Heart left ventricle (tissue), 16 donors: ENCODE measurements around the gene ZNF346. TPM values are rescaled to one million over a fixed set of nuclear protein-coding genes. Genes with fewer than 3 reads are reported as not detected.
A peak's percentile ranks its signal among the peaks of the same experiment; 100 is the strongest.

Experiments
- ATAC-seq, 4 donors: fragments of 200-7000 bp; cut with Tn5 transposase; one replicate each; pipeline ENCODE4 v1.9.1; 2020 to 2022; ENCODE audit warnings: moderate library complexity in 4 of 4, mild to moderate bottlenecking in 3 of 4, moderate number of reproducible peaks in 1 of 4
- DNase-seq, 5 donors: peaks; one replicate each; pipeline ENCODE4 v3.0.0-alpha.2; 2020
- H3K27ac ChIP-seq, 12 donors: fragments of 200-600 bp; sonication (generic) in 4 of 12; one replicate each; pipeline versions ENCODE4 v1.5.0 to v1.8.0; 2016 to 2022; ENCODE audit warnings: mild to moderate bottlenecking in 2 of 12
- H3K27me3 ChIP-seq, 9 donors: fragments of 200-600 bp; sonication (generic) in 2 of 9; one replicate each; pipeline versions ENCODE4 v1.5.1 to v1.8.0; 2016 to 2022; ENCODE audit warnings: mild to moderate bottlenecking in 3 of 9
- H3K36me3 ChIP-seq, 9 donors: fragments of 200-600 bp; sonication (generic) in 2 of 9; one replicate each; pipeline versions ENCODE4 v1.5.0 to v1.8.0; 2018 to 2022; ENCODE audit warnings: mild to moderate bottlenecking in 2 of 9
- H3K4me1 ChIP-seq, 12 donors: fragments of 200-600 bp; sonication (generic) in 4 of 12; one replicate each; pipeline versions ENCODE4 v1.5.0 to v1.8.0; 2016 to 2022; ENCODE audit warnings: mild to moderate bottlenecking in 3 of 12
- H3K4me3 ChIP-seq, 12 donors: fragments of 200-600 bp; sonication (generic) in 4 of 12; one replicate each; pipeline versions ENCODE4 v1.5.0 to v1.8.0; 2017 to 2022; ENCODE audit warnings: mild to moderate bottlenecking in 9 of 12, moderate library complexity in 4 of 12
- H3K9me3 ChIP-seq, 12 donors: fragments of 200-600 bp; sonication (generic) in 4 of 12; one replicate each; pipeline versions ENCODE4 v1.5.0 to v1.8.0; 2016 to 2022; ENCODE audit warnings: mild to moderate bottlenecking in 1 of 12
- POLR2A ChIP-seq, 2 donors: fragments of 450-650 bp; IDR thresholded peaks; one replicate each; pipeline ENCODE4 v1.6.1; 2017; ENCODE audit warnings: antibody characterized with exemption in 2 of 2, mild to moderate bottlenecking in 2 of 2, moderate library complexity in 2 of 2
- WGBS, 4 donors: extraction: QIAGEN DNeasy Blood & Tissue Kit in 2 of 4; methylation state at CpG; one replicate each; pipeline versions ENCODE4 v1.1.5 to v1.1.7; 2013 to 2018; 5-methylcytosine and 5-hydroxymethylcytosine counted together
- intact Hi-C, 10 donors: fragments of 100-400 bp; cut with DNase I; formaldehyde crosslinking; loops; one replicate each; pipeline versions ENCODE4 v1.11.1 to v1.14.2; 2022
- polyA plus RNA-seq, 2 donors: library from polyadenylated mRNA; stranded (reverse); fragments of 200-250 nt; gene quantifications; one replicate each; pipeline ENCODE4 v1.2.3, GENCODE V29; 2013
- total RNA-seq, 9 donors: library from RNA; depleted of rRNA in 2 of 9; stranded (reverse); fragments of >200 nt in 2 of 9; fragmentation: NEBNext Ultra II Directional in 3 of 9; extraction: Animal tissue kit (Norgen Biotek cat#: 25700) in 3 of 9; gene quantifications; one replicate each; pipeline versions ENCODE4 v1.1.0 to v1.2.4, GENCODE V29; 2016 to 2023
- TF ChIP-seq, protein P1 (sequence below), 12 donors: fragments of 200-600 bp; sonication (generic) in 4 of 12; IDR thresholded peaks; one replicate each; pipeline versions ENCODE4 v1.5.0 to v1.8.0; 2018 to 2022; ENCODE audit warnings: antibody characterized with exemption in 12 of 12, mild to moderate bottlenecking in 5 of 12
- donor health status: ischemic (EF 13 %, LVEDD 7.1; RV severe dilation, severe dysfunction).
- donor health status: healthy with polysubstance abuse.
- donor health status: DM: no; HTN: yes; CAD: no.
- donor health status: DM: no; HTN: no; CAD: no.
- donor health status: ischemic (EF 25% LVEDD 6.9; RV normal size, moderate dysfunction).
- donor health status: ischemic (EF 25% LVEDD 5.7; RV mildly dilated, moderate dysfunction).
- donor health status: healthy.
- donor health status: DM: yes; HTN: yes; CAD: no.
- donor health status: ischemic (EF 35%, LVEDD 5.7; RV mildly dilated, moderate dysfunction).
- donor health status: nonischemic (EF 11% LVEDD 7.7; RV severe dilation, severe dysfunction).
- donor health status: DM: yes; HTN: yes; CAD: no.
- donor health status: PGD.
- donor health status: ischemic (EF 29% LVEDD 5.4; RV normal size, mild dysfunction).
- donor health status: nonischemic (EF 23%, LVEDD 6.1; RV moderate dilation, normal function).

ZNF346 gene
- total and polyA plus RNA-seq, 11 donors, result 4.4 to 11.9 (median 7.5) TPM

DNA sequence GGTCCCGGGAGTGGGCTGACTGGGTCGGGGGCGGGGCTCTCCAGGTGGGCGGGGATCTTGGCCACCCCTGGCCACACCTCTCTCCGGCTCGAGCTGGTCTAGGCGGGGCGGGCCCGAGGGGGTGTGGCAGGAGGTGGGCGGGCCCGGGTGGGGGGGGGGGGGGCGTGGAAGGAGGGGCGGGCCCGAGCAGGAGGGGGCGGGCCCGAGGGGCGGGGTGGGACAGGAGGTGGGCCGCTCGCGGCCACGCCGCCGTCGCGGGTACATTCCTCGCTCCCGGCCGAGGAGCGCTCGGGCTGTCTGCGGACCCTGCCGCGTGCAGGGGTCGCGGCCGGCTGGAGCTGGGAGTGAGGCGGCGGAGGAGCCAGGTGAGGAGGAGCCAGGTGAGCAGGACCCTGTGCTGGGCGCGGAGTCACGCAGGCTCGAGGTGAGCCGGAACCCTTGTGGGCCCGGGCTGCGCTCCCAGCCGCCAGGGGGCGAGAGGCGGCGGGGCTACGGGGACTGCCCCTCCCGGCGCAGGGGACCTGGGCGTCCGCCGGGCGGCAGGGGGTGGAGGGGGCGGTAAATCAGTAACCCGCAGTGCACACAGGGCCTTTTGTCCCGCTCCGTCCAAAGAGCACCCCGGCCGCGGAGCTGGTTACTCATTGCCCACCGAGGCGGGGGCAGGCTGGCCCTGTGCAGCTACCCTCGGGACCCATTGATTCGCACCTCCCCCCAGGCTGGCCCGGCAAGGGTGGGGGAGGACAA lies 64.3 kb downstream of the ZNF346 start, which contains the start of gene FGFR4:
TSS of gene FGFR4 (plus strand) at position 262 of the 744 bp plus-strand sequence. CDS start 2,688 bp downstream, outside the sequence.
- no peaks in the 10 kb centered on the region for H3K9me3 ChIP-seq
- peak within 1 kb of the TSS; percentile 16 to 56 (median 44) for H3K4me3 ChIP-seq
- peaks cover 0 to 24% (median 10%) of the 10 kb centered on the region in 12 donors for H3K4me1 ChIP-seq
- intact Hi-C loops, result no loop called here
- no peak within 1 kb of the TSS for H3K27ac ChIP-seq
- peaks cover 0 to 28% (median 10%) of the 10 kb centered on the region in 9 donors for H3K27me3 ChIP-seq
- H3K36me3 ChIP-seq, result no peaks in the 10 kb centered on the region
- DNase-seq, result peak in 3 of 5 donors; percentile 45 to 76 (median 55)
- 0 to 6% (median 1%) methylated on average over 1 to 67 of the region's 68 CpGs for WGBS, 4 donors
- TF ChIP-seq, protein P1, sequence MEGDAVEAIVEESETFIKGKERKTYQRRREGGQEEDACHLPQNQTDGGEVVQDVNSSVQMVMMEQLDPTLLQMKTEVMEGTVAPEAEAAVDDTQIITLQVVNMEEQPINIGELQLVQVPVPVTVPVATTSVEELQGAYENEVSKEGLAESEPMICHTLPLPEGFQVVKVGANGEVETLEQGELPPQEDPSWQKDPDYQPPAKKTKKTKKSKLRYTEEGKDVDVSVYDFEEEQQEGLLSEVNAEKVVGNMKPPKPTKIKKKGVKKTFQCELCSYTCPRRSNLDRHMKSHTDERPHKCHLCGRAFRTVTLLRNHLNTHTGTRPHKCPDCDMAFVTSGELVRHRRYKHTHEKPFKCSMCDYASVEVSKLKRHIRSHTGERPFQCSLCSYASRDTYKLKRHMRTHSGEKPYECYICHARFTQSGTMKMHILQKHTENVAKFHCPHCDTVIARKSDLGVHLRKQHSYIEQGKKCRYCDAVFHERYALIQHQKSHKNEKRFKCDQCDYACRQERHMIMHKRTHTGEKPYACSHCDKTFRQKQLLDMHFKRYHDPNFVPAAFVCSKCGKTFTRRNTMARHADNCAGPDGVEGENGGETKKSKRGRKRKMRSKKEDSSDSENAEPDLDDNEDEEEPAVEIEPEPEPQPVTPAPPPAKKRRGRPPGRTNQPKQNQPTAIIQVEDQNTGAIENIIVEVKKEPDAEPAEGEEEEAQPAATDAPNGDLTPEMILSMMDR (IDR thresholded peaks at IDR 0.05), result peak; percentile 37 to 62 (median 43)
- TF ChIP-seq POLR2A (IDR thresholded peaks at IDR 0.05), result no peak
- peak in 3 of 4 donors; percentile 55 to 71 (median 61) for ATAC-seq

- no peak overlapping the region for H3K27ac ChIP-seq
- no peaks in the 10 kb centered on the region for H3K9me3 ChIP-seq
- peaks cover 0 to 24% (median 10%) of the 10 kb centered on the region in 12 donors for H3K4me1 ChIP-seq
- DNase-seq (no peak), ATAC-seq (no peak)
- peaks cover 0 to 24% (median 10%) of the 10 kb centered on the region in 9 donors for H3K27me3 ChIP-seq
- WGBS, 4 donors, result 27 to 78% (median 39%) methylated on average over 10 to 23 of the region's 23 CpGs
- TF ChIP-seq POLR2A (IDR thresholded peaks at IDR 0.05), result no peak
- TF ChIP-seq, protein P1 (IDR thresholded peaks at IDR 0.05), result no peak
- intact Hi-C loops, result no loop called here
- no peaks in the 10 kb centered on the region for H3K36me3 ChIP-seq
- peak overlapping the region in 10 of 12 donors; percentile 16 to 56 (median 44) for H3K4me3 ChIP-seq
Observed at GRCh38 chr5:177087398-177088005, 65.0 kb downstream of the ZNF346 start.

DNA sequence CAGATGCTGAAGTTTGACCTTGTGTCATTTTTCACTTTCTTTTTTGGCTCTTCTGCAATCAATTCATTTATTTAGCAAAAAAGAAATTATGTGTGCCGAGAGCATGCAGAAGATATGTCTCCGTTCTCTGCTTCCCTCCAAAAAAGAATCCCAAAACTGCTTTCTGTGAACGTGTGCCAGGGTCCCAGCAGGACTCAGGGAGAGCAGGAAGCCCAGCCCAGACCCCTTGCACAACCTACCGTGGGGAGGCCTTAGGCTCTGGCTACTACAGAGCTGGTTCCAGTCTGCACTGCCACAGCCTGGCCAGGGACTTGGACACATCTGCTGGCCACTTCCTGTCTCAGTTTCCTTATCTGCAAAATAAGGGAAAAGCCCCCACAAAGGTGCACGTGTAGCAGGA lies 66.6 kb downstream of the ZNF346 start:
- peaks cover 0 to 21% (median 10%) of the 10 kb centered on the region in 9 donors for H3K27me3 ChIP-seq
- intact Hi-C loops, result no loop called here
- H3K9me3 ChIP-seq, result no peaks in the 10 kb centered on the region
- H3K36me3 ChIP-seq, result no peaks in the 10 kb centered on the region
- DNase-seq (peak in 1 of 5 donors; percentile 72), ATAC-seq (peak in 2 of 4 donors; percentile 38 to 63)
- H3K4me3 ChIP-seq, result no peak overlapping the region
- TF ChIP-seq, protein P1 (IDR thresholded peaks at IDR 0.05), result no peak
- TF ChIP-seq POLR2A (IDR thresholded peaks at IDR 0.05), result no peak
- H3K27ac ChIP-seq, result peak overlapping the region in 1 of 12 donors; percentile 31
- peaks cover 0 to 26% (median 13%) of the 10 kb centered on the region in 12 donors for H3K4me1 ChIP-seq
- WGBS, 4 donors, result 50 to 60% (median 52%) methylated on average over 5 of the region's 5 CpGs
